MM.1S (cell line): ENCODE data around the gene TRIP4.

Experiments used
- DNase-seq: peaks from one replicate; pipeline ENCODE4 v3.0.0-alpha.2; 2015
- H2AFZ ChIP-seq: fragments of 300-600 bp; sonication (generic); 2 replicates; pipeline ENCODE4 v1.6.0; 2016; ENCODE audit warnings: antibody characterized with exemption, low read length
- H3F3A ChIP-seq: fragments of 300-600 bp; sonication (generic); 2 replicates; pipeline ENCODE4 v1.6.1; 2016; ENCODE audit warnings: mild to moderate bottlenecking, antibody characterized with exemption, low read length, moderate library complexity, mixed read lengths; ENCODE audit not compliant: insufficient read depth
- H3K27ac ChIP-seq: fragments of 300-600 bp; sonication (generic); 2 replicates; pipeline ENCODE4 v1.5.1; 2016; ENCODE audit warnings: mild to moderate bottlenecking, low read length
- H3K27me3 ChIP-seq: fragments of 300-600 bp; sonication (generic); replicated peaks from 2 replicates; pipeline ENCODE4 v1.6.0; 2016; ENCODE audit warnings: low read length; ENCODE audit not compliant: insufficient read depth
- H3K36me3 ChIP-seq: fragments of 300-600 bp; sonication (generic); replicated peaks from 2 replicates; pipeline ENCODE4 v1.6.1; 2016; ENCODE audit warnings: mild to moderate bottlenecking, low read length, mixed read lengths; ENCODE audit not compliant: insufficient read depth
- H3K4me1 ChIP-seq: fragments of 300-600 bp; sonication (generic); 2 replicates; pipeline ENCODE4 v1.6.1; 2016; ENCODE audit warnings: low read length, mixed read lengths
- H3K4me2 ChIP-seq: fragments of 300-600 bp; sonication (generic); 2 replicates; pipeline ENCODE4 v1.6.0; 2016; ENCODE audit warnings: low read depth, low read length
- H3K4me3 ChIP-seq: fragments of 300-600 bp; sonication (generic); 2 replicates; pipeline ENCODE4 v1.5.1; 2016; ENCODE audit warnings: low read length, mixed read lengths
- H3K79me2 ChIP-seq: fragments of 300-600 bp; sonication (generic); 2 replicates; pipeline ENCODE4 v1.6.1; 2016; ENCODE audit warnings: mixed run types, low read length, mixed read lengths
- H3K9ac ChIP-seq: fragments of 300-600 bp; sonication (generic); 2 replicates; pipeline ENCODE4 v1.6.1; 2016; ENCODE audit warnings: low read length, mixed read lengths
- H3K9me2 ChIP-seq: fragments of 300-600 bp; sonication (generic); replicated peaks from 2 replicates; pipeline ENCODE4 v1.6.1; 2016; ENCODE audit warnings: mild to moderate bottlenecking, low read length, mixed read lengths; ENCODE audit not compliant: insufficient read depth
- H3K9me3 ChIP-seq: fragments of 300-600 bp; sonication (generic); replicated peaks from 2 replicates; pipeline ENCODE4 v1.6.1; 2016; ENCODE audit warnings: mild to moderate bottlenecking, low read length, mixed read lengths; ENCODE audit not compliant: insufficient read depth
- H4K20me1 ChIP-seq: fragments of 300-600 bp; sonication (generic); 2 replicates; pipeline ENCODE4 v1.6.1; 2016; ENCODE audit warnings: mild to moderate bottlenecking, low read length, moderate library complexity, mixed read lengths; ENCODE audit not compliant: insufficient read depth
- EZH2 ChIP-seq: fragments of 300-600 bp; sonication (generic); optimal IDR thresholded peaks from 2 replicates; pipeline ENCODE3; 2017; ENCODE audit warnings: low read depth, mild to moderate bottlenecking, antibody characterized with exemption, low read length, mixed read lengths
- EZH2phosphoT487 ChIP-seq: fragments of 300-600 bp; sonication (generic); IDR thresholded peaks from 2 replicates; pipeline ENCODE4 v1.6.1; 2018; ENCODE audit warnings: antibody characterized with exemption, low read length
- TF ChIP-seq, protein P1 (sequence below): fragments of 300-600 bp; sonication (generic); IDR thresholded peaks from 2 replicates; pipeline ENCODE4 v1.5.1; 2016; ENCODE audit warnings: antibody characterized with exemption, low read length, mixed read lengths

Gene TRIP4

DNA sequence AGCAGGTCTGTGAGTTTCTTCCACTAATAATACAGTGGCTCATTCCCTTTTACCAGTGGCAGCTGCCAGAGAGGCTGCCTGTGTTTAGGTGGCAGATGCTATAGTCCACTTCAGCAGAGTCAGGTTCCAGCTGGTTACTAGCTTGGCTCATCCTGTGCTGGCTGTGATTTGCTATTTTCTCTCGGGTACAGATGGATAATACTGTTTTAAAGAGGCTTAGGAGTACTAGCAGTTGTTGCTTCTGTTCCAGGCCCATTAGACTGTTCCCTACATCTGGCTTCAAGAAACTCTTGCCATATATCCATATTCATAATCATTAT, 113.7 kb downstream of the TRIP4 start:
- Histone ChIP-seq H3K9me2 (no peaks in the 10 kb centered on the region), H3K9me3 (no peaks in the 10 kb centered on the region), H3F3A (no peaks in the 10 kb centered on the region), H4K20me1 (no peaks in the 10 kb centered on the region), H3K36me3 (no peaks in the 10 kb centered on the region), H3K4me1 (no peaks in the 10 kb centered on the region), H3K4me3 (no peak overlapping the region), H3K79me2 (no peaks in the 10 kb centered on the region), H3K27ac (no peak overlapping the region), H2AFZ (no peak overlapping the region), H3K4me2 (no peak overlapping the region), H3K9ac (no peak overlapping the region), H3K27me3 (no peaks in the 10 kb centered on the region)
- DNase-seq, result no peak
- TF ChIP-seq, protein P1, sequence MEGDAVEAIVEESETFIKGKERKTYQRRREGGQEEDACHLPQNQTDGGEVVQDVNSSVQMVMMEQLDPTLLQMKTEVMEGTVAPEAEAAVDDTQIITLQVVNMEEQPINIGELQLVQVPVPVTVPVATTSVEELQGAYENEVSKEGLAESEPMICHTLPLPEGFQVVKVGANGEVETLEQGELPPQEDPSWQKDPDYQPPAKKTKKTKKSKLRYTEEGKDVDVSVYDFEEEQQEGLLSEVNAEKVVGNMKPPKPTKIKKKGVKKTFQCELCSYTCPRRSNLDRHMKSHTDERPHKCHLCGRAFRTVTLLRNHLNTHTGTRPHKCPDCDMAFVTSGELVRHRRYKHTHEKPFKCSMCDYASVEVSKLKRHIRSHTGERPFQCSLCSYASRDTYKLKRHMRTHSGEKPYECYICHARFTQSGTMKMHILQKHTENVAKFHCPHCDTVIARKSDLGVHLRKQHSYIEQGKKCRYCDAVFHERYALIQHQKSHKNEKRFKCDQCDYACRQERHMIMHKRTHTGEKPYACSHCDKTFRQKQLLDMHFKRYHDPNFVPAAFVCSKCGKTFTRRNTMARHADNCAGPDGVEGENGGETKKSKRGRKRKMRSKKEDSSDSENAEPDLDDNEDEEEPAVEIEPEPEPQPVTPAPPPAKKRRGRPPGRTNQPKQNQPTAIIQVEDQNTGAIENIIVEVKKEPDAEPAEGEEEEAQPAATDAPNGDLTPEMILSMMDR, result no peak
- TF ChIP-seq EZH2, result no peak
- no peak for TF ChIP-seq EZH2phosphoT487

DNA sequence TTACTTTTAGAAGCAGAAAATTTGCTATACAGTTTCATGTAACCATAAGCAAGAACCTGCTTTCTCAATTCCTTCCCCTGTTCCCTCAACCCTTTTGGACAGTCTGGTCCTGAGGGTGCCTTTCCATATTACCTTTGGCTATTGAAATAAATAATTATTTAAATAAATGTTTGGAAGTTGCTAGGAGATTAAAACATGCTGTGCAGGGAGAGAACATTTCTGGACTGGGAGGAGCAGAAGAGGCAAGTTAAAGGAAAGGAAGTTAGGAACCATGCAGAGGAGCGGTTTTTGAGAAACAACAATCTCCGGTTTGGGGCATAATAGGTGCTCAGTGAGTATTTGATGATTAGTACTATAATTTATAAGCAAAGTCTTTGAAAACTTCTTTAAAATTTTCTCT, 114.5 kb downstream of the TRIP4 start:
- Histone ChIP-seq H3K4me1 (no peaks in the 10 kb centered on the region), H3K4me3 (no peak overlapping the region), H3K9me3 (no peaks in the 10 kb centered on the region), H3K9ac (no peak overlapping the region), H3K27ac (no peak overlapping the region), H3K9me2 (no peaks in the 10 kb centered on the region), H4K20me1 (no peaks in the 10 kb centered on the region), H3K79me2 (no peaks in the 10 kb centered on the region), H3F3A (no peaks in the 10 kb centered on the region), H3K27me3 (no peaks in the 10 kb centered on the region), H3K4me2 (no peak overlapping the region), H2AFZ (no peak overlapping the region), H3K36me3 (no peaks in the 10 kb centered on the region)
- no peak for DNase-seq
- TF ChIP-seq EZH2 (no peak), EZH2phosphoT487 (no peak)
- TF ChIP-seq, protein P1, result no peak

DNA sequence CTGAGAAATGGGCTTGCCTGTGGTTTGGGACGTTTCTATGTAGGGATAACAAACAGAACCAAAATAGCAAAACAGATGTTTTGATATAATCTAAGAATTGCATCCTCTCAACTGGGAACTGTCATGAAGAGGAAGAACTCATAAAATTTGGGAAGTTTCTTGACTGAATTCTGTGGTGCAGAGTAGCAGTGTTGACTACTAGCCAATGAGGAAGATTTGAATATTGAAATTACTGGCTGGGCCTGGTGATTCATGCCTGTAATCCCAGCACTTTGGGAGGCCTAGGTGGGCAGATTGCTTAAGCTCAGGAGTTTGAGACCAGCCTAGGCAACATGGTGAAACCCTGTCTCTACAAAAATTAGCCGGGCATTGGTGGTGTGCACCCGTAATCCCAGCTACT, 114.9 kb downstream of the TRIP4 start:
- no peaks in the 10 kb centered on the region for H4K20me1 ChIP-seq
- H3K4me2 ChIP-seq, result no peak overlapping the region
- H3K36me3 ChIP-seq, result no peaks in the 10 kb centered on the region
- no peak overlapping the region for H3K9ac ChIP-seq
- no peaks in the 10 kb centered on the region for H3K79me2 ChIP-seq
- no peak overlapping the region for H2AFZ ChIP-seq
- no peaks in the 10 kb centered on the region for H3F3A ChIP-seq
- no peak overlapping the region for H3K4me3 ChIP-seq
- no peak for DNase-seq
- TF ChIP-seq EZH2phosphoT487 (no peak), EZH2 (no peak)
- TF ChIP-seq, protein P1, result no peak
- no peaks in the 10 kb centered on the region for H3K27me3 ChIP-seq
- H3K9me2 ChIP-seq, result no peaks in the 10 kb centered on the region
- H3K4me1 ChIP-seq, result no peaks in the 10 kb centered on the region
- no peaks in the 10 kb centered on the region for H3K9me3 ChIP-seq
- no peak overlapping the region for H3K27ac ChIP-seq

DNA sequence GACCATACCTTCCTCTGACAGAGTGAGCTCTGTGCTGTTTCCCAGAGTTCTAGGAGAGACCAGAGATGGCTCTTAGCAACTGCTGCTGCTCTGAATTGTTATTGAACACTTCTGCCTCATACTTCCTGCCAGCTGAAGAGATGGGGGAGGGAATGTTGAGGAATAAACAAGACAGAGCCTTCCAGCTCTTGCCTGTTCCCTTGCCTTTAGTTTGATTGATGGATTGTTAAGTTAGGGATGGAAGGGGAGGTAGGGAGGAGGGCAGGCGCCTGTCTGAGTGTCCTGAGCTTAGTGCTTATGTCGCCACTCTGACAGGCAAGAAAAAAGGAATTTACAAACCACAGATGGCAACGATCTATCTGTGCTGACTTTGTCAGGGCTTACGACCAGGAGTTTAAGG, 115.6 kb downstream of the TRIP4 start:
- TF ChIP-seq, protein P1, result no peak
- TF ChIP-seq EZH2phosphoT487, result no peak
- no peak for TF ChIP-seq EZH2
- no peaks in the 10 kb centered on the region for H4K20me1 ChIP-seq
- DNase-seq, result no peak
- H3K9ac ChIP-seq, result no peak overlapping the region
- no peak overlapping the region for H3K4me3 ChIP-seq
- no peaks in the 10 kb centered on the region for H3K79me2 ChIP-seq
- no peaks in the 10 kb centered on the region for H3F3A ChIP-seq
- no peaks in the 10 kb centered on the region for H3K4me1 ChIP-seq
- no peak overlapping the region for H3K27ac ChIP-seq
- no peaks in the 10 kb centered on the region for H3K27me3 ChIP-seq
- no peak overlapping the region for H3K4me2 ChIP-seq
- no peaks in the 10 kb centered on the region for H3K36me3 ChIP-seq
- H2AFZ ChIP-seq, result no peak overlapping the region
- no peaks in the 10 kb centered on the region for H3K9me3 ChIP-seq
- H3K9me2 ChIP-seq, result no peaks in the 10 kb centered on the region
